Measurements from ENCODE around the gene RD3L. TPM values are rescaled to one million over a fixed set of nuclear protein-coding genes. Genes with fewer than 3 reads are reported as not detected.

The RD3L gene
- total and polyA plus RNA-seq, 2 of the 13 experiments (the other 11 are each of a cell fraction or from before 2014, with no cell fraction given): not detected

GRCh38 chr14:103910262-103910935, 31.9 kb downstream of the RD3L start (continued):
- TF ChIP-seq KDM3A (CRISPR knock-in tag; IDR thresholded peaks at IDR 0.05; ENCODE audit: low read depth) (0 out of 2 replicates have a peak, but pooled peaks have one; percentile 57), FUBP1 (CRISPR knock-in tag; IDR thresholded peaks at IDR 0.05; ENCODE audit: borderline replicate concordance) (no peak), ZZZ3 (CRISPR knock-in tag; IDR thresholded peaks at IDR 0.05; ENCODE audit: borderline replicate concordance) (no peak), HMGXB4 (CRISPR knock-in tag; IDR thresholded peaks at IDR 0.05; ENCODE audit: borderline replicate concordance in 1 of 2, low read depth in 1 of 2) (peak in 1 of 2 experiments; percentile 55; a peak in 1 of 4 replicates), ZFAT (CRISPR knock-in tag; conservative IDR thresholded peaks at IDR 0.05) (no peak), ZNF891 (CRISPR knock-in tag; IDR thresholded peaks at IDR 0.05) (no peak), ZBTB33 (CRISPR knock-in tag; IDR thresholded peaks at IDR 0.05) (peak; percentile 35; the same call in 1 of the 2 replicates), KAT2B (IDR thresholded peaks at IDR 0.05; ENCODE audit: borderline replicate concordance, low read depth, low read length) (no peak), MAF1 (CRISPR knock-in tag; IDR thresholded peaks at IDR 0.05; ENCODE audit: borderline replicate concordance) (no peak), ZNF235 (CRISPR knock-in tag; IDR thresholded peaks at IDR 0.05; ENCODE audit: borderline replicate concordance) (no peak), POLR2AphosphoS2 (IDR thresholded peaks at IDR 0.05; ENCODE audit: low read depth, low read length) (no peak), BHLHE40 (IDR thresholded peaks at IDR 0.05; ENCODE audit: low read length) (no peak), HOXA7 (CRISPR knock-in tag; IDR thresholded peaks at IDR 0.05) (no peak), E2F2 (CRISPR knock-in tag; IDR thresholded peaks at IDR 0.05; ENCODE audit: borderline replicate concordance) (no peak), SIN3B (IDR thresholded peaks at IDR 0.05; ENCODE audit: low read length) (no peak), FOSL2 (CRISPR knock-in tag; IDR thresholded peaks at IDR 0.05) (peak; percentile 22; the same call in 1 of the 2 replicates), ZNF687 (CRISPR knock-in tag; IDR thresholded peaks at IDR 0.05) (peak; percentile 60), SOX5 (CRISPR knock-in tag; IDR thresholded peaks at IDR 0.05; ENCODE audit: borderline replicate concordance) (0 out of 2 replicates have a peak, but pooled peaks have one; percentile 12)
